GM18519 (cell line): ENCODE data around the gene ZNF277.
"Not testable (repeated sequence)": the region's sequence is repeated elsewhere in the genome, so short reads cannot be mapped to it uniquely, and the experiment has no call there.

ENCODE experiments used
- ATAC-seq: cut with Tn5 transposase; IDR thresholded peaks from one replicate; pipeline ENCODE4 v1.9.1; 2021; ENCODE audit warnings: mild to moderate bottlenecking, moderate library complexity; ENCODE audit not compliant: unreplicated experiment, low FRiP score

Gene ZNF277

DNA sequence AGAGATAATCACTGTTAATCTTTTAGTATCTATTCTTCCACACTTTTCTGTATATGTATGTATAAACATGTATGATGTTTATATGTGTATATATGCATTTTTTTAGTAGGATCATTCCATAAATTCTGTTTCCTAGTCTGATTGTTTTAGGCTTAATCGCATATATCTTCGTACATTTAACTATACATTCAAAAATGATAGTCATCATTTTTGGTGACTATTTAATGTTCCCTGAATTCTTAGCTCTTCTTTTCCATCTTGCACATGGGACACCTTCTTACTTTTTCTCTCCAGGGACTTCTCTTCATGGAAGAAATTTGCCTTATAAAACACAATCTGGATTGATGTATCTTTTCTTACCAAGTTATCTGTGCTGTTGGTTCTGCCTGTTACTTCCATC is 42.1 kb downstream of the ZNF277 start:
- ATAC-seq: no peak

DNA sequence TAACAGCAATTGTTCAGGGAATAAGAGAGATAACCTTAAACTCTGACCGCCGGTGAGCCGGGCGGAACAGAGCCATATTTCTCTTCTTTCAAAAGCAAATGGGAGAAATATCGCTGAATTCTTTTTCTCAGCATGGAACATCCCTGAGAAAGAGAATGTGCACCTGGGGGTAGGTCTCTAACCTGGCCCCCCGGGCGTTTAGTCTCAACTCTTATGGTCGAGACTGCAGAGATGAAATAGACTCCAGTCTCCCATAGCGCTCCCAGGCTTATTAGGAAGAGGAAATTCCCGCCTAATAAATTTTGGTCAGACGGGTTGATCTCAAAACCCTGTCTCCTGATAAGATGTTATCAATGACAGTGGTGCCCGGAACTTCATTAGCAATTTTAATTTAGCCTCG is 43.5 kb downstream of the ZNF277 start:
- ATAC-seq: not testable (repeated sequence)

DNA sequence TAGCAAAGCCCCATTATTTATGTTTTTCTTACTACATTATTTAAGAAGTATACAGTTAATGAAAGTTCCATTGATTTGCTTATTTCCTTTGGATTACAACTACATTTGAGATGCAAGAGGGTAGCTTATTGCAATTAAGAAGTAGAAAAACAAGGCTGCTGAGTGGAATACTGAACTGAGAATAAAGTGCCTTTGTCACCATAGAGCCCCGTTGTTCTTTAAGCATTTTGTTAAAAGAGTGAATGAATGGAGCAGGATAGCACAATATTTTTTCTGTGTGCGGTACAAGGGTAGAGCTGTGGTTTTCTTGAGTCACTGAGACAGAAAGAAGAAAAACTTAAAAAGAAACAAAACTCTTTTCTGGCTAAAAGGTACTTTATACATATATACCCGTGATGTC is 45.6 kb downstream of the ZNF277 start:
- no peak for ATAC-seq

DNA sequence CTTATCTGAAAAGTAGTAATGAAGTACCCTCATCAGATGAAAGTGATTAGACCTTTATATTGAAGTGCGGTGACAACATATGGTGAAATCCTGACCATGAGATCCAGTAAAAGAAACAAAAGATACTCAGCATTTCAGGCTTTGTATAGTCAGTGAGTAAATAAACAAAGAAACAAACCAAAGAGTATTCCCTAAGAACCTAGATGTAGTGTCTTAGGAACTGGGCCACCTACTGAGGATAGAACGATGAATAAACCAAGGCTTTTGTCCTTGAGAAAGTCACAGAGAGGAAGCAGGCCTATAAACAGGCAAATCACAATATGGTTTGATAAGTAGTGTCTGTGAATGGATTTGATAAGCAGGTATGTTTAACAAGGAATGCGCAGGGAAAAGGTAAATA is 46.2 kb downstream of the ZNF277 start:
- ATAC-seq: no peak

DNA sequence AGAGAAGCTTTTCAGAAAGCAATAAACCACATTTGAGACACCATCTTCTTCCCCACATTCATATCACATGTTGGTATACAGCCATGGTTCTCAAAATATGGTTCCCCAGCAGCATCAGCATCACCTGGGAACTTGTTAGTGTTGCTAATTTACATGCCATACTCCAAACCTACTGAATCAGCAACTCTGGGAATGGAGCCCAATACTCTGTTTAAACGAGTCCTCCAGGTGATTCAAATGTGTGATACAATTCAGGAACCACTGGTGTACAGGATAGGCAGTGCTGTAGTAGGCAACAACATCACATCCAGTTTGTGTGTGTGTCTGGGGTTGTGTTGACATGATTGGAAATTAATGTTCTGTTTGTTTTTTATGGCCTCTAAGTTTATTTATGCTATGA is 47.7 kb downstream of the ZNF277 start:
- ATAC-seq: no peak

DNA sequence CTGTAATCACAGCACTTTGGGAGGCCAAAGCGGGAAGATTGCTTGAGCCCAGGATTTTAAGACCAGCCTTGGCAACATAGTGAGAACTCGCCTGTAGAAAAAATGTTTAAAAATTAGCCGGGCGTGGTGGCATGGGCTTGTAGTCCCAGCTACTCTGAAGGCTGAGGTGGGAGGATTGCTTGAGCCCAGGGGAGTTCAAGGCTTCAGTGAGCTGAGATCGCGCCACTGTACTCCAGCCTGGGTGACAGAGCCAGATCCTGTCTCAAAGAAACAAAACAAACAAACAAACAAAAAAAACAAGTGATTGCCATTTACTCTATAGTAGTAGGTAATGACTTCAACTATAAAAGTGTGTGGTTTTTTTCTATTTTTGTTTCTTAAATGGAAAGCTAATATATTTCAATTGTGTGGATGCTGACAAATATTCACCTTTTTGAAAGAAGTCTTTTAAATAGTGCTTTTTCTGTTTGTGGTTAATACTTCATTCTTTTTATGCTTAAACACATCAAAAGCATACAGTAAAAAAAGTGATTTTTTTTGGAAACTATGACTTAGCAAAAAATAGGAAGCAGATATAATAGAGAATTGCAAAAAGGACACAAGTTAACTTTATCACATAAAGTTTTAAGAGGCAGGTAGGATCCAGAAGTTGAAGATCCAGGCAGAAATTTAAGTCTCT is 48.4 kb downstream of the ZNF277 start:
- no peak for ATAC-seq

DNA sequence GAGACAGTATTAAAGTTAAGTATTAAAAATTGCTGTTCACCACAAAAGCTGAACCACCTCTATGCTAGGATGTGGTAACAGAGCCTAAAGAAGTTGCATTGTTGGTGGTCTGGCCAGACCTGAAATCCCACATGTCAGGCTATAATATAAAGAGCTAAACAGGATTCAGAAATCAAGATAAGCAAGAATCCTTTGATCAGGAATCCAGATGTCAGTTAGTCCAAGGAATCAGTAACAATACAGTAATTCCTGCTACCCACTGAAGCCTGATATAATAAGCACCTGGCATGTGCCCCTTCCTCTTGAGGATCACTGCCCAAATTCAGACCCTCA is 48.9 kb downstream of the ZNF277 start:
- no peak for ATAC-seq

DNA sequence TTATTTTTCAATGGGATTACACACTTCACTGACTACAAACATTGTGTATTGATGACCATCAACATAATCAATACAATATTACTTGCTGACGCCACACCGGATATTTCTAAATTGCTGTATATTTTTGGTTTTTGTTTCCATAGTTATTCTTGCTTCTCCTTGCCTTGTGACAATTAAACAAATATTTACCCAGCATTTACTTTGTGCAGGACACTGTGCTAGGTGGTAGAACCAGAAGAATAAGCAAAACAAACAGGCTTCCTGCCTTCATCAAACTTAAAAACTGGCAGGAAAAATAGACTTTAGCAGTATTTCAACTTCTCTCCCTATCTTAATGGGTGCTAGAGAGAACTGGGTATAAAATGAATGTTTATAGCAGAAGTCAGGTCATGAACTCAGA is 50.6 kb downstream of the ZNF277 start:
- no peak for ATAC-seq

DNA sequence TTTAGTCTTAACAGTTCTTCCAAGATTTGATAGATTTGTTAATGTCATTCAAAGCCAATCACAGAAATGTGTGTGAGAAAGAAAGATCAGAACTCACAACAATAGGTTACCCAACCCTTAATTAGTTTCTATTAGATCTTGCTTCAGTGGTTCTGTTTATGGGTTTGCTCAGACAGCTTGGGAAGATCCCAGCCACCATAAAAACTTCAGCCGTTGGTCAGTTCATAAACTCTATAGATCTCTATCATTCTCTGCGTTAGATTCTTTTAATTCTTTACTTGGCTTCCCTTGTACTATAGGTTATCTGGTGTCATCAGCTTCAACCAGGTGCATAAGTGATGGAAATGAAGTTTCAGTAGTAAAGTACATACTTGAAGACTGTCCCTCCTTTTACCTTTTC is 54.4 kb downstream of the ZNF277 start:
- ATAC-seq: no peak

DNA sequence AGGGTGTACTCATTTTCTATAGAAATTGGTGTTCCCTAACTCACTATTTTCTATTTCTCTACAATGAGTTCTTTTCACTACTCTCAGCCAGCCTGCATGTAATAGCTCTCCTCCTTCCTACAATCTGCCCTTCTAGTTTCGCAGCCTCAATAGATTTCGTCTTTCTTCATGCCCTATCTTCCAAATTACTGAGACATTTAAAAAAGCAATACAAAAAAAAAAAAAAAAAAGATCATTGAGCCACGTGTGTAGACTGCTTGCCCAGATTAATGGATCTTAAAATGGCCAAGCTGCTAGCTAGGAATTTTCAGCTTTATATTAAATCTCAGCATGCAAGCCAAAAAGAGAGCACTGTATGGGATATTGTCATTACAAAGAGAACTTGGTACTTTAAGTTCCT is 55.5 kb downstream of the ZNF277 start:
- ATAC-seq: no peak

DNA sequence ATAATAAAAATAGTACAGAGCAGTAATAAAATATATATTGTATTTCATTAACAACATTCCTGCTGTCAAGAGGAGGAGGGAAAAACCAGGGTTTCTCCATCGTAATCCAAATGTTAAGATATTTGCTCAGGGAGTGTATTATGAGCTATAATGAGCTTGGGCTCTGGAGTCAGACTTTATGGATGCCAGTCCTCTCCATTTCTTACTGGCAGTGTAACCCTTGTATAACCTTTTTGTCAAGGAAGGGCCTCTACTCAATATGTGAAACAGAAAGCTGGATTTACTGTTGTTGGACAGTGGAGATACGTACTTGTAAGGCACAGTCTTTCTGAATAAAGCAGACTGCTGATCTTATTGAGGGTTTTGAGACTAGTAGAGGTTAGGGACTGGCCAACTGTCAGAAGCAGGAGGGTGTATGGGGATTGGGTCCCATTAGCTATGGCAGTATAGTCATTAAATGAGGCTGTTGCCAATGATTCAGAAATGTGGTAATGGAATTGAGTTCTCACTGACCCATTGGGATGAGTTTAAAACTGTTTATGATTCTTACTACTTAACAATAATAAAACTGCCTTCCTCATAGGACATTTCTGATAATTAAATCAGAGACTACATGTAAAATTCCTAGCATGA is 56.5 kb downstream of the ZNF277 start:
- no peak for ATAC-seq

DNA sequence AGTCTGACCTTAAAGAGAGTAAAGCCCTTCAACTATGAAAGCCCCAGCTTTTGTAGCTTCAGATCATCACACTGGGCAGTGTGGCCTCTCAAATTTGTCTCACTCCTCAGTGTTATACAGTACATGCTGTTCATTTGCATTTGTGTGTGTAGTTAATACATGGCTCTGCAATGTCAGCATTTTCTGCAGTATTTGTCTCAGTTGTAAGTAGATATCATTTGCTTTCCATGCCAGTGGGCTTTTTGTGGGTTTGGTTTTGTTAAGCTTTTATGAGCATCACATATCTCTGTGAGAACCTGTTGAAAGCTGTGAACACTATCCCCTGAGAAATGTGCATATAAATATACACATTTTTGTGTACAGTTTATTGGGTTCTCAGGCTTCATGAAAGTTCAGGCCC is 57.0 kb downstream of the ZNF277 start:
- no peak for ATAC-seq

DNA sequence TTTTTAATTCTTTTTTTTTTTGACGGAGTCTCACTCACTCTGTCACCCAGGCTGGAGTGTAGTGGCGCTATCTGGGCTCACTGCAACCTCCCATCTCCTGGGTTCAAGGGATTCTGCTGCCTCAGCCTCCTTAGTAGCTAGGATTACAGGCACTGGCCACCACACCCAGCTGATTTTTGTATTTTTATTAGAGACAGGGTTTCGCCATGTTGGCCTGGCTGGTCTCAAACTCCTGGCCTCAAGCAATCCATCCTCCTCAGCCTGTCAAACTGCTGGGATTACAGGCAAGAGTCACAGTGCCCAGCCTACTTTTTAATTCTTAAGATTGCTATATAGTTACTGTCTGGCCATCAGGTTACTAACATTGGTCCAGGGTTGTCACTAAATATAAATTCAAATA is 59.6 kb downstream of the ZNF277 start:
- ATAC-seq: no peak

DNA sequence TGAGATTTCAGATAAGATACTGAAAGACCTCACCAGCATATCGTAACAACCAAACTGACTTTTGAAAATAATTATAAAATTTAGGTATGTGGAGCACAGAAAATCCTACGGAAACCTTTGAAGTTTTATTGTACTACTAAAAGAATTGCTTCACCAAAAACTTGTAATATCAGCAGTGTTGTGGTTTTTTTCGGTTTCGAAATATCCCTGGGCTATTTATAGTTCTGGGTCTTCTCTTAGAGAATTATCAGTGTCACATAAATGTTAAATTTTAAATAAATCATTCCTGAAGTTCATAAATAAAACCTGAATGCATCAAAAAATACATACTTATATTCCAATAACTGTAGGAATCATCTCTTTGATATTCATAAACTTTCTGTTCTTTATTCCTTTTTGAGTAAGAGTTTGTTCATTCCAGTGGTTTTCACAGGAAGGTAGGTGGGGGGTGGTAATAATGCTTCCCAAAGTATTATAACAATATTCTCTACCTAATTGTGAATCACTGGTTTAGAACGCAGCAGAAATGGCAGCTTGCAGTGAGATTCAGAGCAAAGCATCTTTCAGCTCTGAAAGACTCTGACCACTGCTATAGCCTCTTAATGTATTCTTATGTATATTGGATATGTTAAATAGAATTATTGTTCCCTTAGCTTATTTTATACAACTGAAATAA is 60.2 kb downstream of the ZNF277 start:
- no peak for ATAC-seq

DNA sequence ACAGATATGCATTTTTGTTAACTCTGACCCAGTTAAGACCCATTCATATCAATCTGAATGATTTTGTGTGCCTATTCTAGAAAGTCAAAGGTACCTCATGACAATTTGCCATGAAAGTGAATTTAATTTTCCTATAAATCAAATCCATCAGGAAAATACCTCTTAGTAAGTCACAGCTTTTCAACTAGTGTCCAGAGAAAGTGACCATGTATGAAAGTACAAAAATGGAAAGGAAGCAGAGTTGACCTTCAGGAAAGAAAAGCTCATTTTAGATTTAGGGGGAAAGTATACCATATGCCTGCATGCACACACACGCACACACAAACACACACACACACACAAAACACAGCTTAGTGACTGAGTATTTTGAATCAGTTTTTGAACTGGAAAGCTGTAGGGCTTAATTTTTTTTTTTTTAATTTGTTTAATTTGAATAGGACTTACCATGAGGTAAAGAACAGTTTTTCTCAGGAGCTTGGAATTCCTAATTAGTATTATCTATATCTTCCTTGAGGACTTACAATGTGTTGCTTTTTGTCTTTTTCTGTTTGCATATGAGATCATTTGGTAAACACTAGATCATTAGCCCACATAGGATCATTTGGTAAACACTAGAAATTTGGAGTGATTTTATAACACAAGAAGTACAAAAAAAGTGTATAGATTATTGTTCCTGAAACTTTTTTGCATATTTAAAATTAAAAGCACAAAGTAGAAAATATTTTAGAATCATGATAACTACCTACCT is 61.6 kb downstream of the ZNF277 start:
- no peak for ATAC-seq

DNA sequence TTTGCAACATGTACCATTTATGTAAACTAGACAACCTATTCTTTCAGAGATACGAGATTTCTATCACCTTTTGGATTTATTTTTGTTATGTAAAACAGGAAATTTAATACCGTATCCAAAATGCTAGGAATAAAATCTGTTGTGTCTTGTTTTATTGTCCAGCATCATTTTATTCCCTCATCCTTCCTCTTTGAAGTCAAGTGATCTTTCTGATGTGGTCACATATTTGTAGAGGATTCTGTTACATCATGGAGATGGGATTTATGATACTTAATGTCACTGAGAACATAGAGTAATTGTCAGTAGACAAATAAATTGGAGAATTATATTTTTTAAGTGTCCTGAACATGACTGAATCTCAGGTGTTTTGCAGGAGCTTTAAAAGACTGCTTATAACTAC is 64.7 kb downstream of the ZNF277 start:
- ATAC-seq: no peak

DNA sequence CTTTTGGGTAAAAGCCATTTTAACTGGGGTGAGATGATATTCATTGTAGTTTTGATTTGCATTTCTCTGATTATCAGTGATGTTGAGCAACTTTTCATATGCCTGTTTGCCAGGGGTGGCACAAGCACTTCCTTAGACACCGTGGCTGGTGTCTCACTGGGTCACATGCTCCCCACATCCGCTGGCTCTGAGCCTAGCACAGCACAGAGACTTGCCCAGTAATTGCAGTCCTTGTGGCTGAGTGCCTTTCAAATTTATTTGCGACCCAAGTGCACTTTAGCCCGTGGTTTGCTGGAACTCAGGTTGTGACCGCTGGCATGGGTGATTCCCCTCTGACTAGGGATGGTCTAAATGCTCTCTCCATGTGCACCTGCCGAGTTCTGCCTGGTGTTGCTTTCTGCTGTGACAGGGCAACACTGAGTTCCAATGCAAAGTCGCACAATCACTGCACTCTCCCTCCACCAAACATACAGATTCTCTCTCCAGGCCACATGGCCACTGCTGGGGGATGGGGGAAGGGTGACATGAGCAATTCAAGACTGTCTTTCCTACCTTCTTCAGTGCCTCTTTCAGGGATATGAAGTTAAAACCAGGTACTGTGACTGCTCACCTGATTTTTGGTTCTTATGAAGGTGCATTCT is 66.5 kb downstream of the ZNF277 start:
- ATAC-seq: no peak

DNA sequence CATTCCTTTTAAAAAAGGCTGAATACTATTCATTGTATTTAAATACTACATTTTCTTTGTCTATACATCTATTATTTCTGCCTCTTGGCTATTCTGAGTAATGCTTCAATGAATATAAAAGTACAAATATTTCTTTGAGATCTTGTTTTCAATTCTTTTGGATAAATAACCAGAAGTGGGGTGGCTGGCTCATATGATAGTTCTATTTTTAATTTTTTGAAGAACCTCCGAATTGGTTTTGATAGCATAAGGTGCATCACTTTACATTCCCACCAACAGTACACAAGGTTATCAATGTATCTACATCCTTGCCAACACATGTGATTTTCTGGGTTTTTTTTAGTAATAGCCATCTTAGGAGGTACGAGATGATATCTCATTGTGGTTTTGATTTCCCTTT is 72.5 kb downstream of the ZNF277 start:
- no peak for ATAC-seq

DNA sequence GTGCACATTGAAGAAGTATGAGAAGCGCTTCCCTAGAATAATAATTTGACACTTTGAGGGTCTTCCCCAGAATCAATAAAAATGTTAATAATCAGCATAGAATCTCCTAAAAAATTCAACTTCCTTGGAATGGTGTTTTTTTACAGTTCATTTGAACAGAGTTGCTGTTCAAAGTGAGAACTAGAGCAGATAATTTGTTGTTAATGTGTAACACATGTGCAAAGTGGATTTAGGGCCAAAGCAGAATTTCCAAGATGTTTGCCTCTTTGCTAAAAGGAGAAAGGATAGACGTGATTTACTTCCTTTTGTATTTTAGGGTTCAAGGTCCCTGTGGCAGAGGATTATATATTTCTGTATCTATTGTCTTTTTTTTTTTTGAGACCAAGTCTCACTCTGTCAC is 73.8 kb downstream of the ZNF277 start:
- ATAC-seq: no peak

DNA sequence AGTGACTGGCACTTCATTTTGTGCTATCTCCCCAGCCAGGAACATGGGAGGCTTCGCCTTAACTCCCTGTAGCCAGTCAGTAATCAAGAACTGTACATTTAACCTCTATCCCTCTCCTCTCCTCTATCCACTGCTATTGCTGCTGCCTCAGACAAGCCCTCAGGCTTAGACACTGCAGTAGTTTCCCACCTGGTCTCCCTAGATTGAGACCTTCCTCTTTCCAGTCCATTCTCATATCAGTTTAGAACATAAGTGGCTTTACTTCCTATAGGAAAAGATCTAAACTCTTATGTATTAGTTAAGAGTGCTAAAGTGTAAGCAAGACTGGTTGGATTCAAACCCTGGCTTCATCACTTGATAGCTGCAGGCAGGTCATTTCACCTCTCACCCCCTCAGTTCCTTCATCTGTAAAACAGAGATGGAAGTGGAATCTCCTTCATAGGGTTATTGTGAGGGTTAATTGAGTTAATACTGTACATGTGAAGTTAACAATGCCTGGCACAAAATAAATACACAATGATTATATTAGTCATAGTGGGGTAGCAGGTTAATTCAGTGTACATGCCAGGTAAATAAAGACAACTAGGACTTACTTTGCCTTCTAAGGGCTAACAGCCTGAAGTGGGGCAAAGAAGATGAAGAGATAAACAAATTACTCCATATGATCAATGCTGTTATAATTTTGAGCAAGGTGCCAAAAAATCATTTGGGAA is 76.1 kb downstream of the ZNF277 start:
- no peak for ATAC-seq
